ENCODE data around the gene MZF1. TPM values are rescaled to one million over a fixed set of nuclear protein-coding genes. Genes with fewer than 3 reads are reported as not detected.

The MZF1 gene
- total RNA-seq, 2 donors from 2014 or later, result 15.0 to 18.6 TPM

DNA sequence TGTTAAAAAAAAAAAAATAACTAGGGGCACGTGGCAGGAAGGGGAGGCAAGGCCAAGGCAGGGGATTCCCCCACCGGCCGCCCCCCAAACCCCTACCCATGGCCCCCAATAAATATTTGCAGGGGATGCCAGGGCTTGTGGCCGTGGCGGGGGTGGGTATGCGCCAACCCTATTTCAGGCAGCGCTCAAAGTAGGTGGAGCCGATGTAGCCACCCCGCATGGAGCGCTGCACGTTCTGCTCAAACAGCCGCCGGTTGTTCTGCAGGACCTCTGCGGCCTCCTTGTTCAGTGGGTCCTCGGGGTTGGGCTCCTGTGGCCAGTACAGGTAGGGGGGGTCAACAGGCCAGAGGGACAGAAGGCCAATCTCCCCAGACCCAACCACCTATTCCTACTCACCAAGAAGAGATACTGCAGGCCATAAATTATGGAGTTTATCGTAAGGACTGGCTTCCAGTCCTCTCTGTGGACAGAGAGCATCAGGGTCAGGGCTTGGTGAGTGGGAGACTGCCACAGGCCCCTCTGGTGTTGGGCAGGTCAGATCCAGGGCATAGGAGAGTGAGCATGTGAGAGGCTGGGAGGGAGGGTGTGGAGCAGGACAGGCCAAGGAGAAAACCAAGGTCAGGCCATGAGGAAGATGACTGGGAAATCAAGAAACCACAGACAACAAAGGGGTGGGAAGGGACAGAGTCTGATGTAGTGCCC lies 17.1 kb downstream of the MZF1 start:
- H3K9me3 Mint-ChIP-seq, result no peaks in the 10 kb centered on the region
- H3K4me3 Mint-ChIP-seq, result peak overlapping the region; percentile 96 to 99
- H3K36me3 Mint-ChIP-seq (ENCODE audit: insufficient read depth in 2 of 2), result peaks cover 18 to 19% of the 10 kb centered on the region in 2 donors
- no peaks in the 10 kb centered on the region for H3K27me3 Mint-ChIP-seq (ENCODE audit: low read depth)
- no peak for ATAC-seq (replicated peaks in 1 of 2)
- H3K4me1 Mint-ChIP-seq (ENCODE audit: low read depth), result peaks cover 67% of the 10 kb centered on the region
- H3K27ac Mint-ChIP-seq, result peak overlapping the region; percentile 97
- DNase-seq, result no peak

DNA sequence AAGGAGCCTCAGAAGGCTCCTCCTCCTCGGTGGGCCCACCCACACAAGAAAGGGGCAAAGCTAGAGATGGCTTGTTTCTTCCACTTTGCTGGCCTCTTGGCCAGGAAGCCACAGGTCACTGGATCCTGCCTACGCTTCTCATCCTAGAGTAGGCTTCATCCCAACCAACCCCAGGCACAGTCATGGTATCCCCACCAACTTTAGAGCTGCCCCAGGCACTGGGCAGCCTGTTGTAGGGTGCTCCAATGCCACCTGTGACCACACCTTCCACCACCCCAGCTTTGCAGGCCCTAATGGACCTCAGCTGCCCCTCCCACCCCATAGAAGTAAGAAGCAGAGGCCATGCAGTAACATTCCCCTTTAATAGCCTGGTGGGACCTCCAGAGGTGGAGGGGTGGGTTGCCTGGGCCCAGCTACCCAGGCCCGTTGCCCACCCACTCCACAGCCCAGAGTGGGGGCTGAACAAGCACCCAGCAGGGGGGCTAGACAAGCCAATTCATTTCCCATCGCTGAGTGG lies 17.7 kb downstream of the MZF1 start:
- no peak for ATAC-seq (replicated peaks in 1 of 2)
- DNase-seq, result no peak
- peak overlapping the region; percentile 78 for H3K27ac Mint-ChIP-seq
- H3K27me3 Mint-ChIP-seq (ENCODE audit: low read depth), result no peaks in the 10 kb centered on the region
- peak overlapping the region; percentile 96 to 99 for H3K4me3 Mint-ChIP-seq
- peaks cover 60% of the 10 kb centered on the region for H3K4me1 Mint-ChIP-seq (ENCODE audit: low read depth)
- peaks cover 19% of the 10 kb centered on the region in 2 donors for H3K36me3 Mint-ChIP-seq (ENCODE audit: insufficient read depth in 2 of 2)
- no peaks in the 10 kb centered on the region for H3K9me3 Mint-ChIP-seq

DNA sequence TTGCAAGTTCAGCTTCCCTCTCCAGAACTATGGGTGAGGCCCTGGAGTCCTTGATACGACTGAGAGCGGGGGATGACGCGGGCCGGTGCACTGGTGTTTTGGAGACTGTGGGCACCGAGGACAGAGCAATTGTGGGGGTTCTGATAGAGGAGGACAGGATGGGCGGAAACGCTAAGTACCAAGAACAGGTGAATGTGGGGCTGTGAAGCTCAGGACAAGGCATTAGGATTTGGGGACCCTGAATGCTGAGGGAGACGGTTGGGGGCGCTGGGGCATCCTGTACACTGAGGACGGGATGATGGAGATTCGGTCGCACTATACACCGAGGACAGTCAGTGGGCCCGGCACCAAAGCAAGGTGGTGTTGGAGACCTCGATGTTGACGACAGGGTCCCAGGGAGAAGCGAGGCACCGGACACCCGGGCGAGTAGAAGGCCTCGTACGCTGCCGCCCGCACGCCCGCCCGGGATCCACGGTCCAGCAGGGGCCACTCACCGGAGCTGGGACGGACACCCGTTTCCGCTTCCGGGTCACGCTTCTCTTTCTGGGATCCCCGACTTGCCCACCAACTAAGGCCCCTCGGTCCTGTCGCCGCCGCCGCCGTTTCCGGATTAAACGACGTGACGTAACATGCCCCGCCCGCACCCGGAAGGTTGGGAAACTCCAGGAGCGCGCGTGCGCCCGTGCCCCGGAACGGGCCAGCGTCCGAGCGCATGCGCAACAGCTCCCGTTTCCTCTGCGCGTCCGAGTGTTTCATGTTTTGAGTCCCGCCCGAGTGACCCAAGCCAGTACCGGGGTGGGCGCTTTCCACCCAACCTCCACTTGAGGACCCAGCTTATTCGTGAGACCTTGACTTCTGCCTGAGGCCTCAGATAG lies 18.4 kb downstream of the MZF1 start, which contains the start of gene CHMP2A:
Gene CHMP2A, minus strand, starts transcription at position 612 of the 875 bp plus-strand sequence. CDS start 893 bp downstream, outside the sequence.
- Mint-ChIP-seq H3K4me1 (ENCODE audit: low read depth) (peaks cover 53% of the 10 kb centered on the region), H3K27me3 (ENCODE audit: low read depth) (no peaks in the 10 kb centered on the region), H3K4me3 (peak within 1 kb of the TSS; percentile 96 to 99), H3K36me3 (ENCODE audit: insufficient read depth in 2 of 2) (peaks cover 19 to 21% of the 10 kb centered on the region in 2 donors), H3K9me3 (no peaks in the 10 kb centered on the region), H3K27ac (peak within 1 kb of the TSS; percentile 97)
- ATAC-seq (replicated peaks in 1 of 2), result peak; percentile 44 to 50
- peak; percentile 99 for DNase-seq

DNA sequence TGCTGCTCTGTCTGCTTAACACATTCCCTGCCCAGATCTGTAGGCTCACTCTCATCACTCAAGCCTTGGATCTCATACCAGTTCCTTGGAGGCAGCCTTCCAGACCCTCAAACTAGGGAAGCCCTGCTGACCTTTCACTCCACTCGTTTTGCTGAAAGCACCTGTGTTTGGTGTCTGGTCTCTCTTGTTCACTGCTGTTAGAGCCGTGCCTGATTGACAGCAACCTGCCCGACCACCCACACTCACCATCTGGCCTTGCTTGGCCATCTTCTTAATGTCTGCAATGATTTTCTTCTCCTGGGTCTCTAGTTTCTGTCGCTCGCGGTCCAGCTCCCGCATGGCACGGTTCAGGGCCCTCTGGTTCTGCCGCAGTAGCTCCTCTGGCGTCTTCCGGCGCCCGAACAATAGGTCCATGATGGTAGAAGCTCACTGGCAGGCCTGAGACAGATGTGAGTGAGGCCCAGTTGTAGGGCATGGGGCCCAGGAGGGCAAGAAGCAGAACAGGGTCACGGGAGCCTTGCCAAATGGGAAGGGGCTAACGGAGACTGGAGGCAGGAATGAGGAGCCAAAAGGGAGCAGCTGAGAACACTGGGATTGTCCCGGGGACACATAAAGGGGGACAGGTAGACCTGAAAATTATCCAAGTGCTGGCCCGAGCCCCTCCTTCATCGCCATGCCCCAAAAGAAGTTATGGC lies 19.2 kb downstream of the MZF1 start:
- H3K27me3 Mint-ChIP-seq (ENCODE audit: low read depth), result no peaks in the 10 kb centered on the region
- peaks cover 47% of the 10 kb centered on the region for H3K4me1 Mint-ChIP-seq (ENCODE audit: low read depth)
- peak overlapping the region; percentile 97 for H3K27ac Mint-ChIP-seq
- DNase-seq (no peak), ATAC-seq (replicated peaks in 1 of 2) (no peak)
- peak overlapping the region; percentile 96 to 99 for H3K4me3 Mint-ChIP-seq
- no peaks in the 10 kb centered on the region for H3K9me3 Mint-ChIP-seq
- peaks cover 18 to 21% of the 10 kb centered on the region in 2 donors for H3K36me3 Mint-ChIP-seq (ENCODE audit: insufficient read depth in 2 of 2)

DNA sequence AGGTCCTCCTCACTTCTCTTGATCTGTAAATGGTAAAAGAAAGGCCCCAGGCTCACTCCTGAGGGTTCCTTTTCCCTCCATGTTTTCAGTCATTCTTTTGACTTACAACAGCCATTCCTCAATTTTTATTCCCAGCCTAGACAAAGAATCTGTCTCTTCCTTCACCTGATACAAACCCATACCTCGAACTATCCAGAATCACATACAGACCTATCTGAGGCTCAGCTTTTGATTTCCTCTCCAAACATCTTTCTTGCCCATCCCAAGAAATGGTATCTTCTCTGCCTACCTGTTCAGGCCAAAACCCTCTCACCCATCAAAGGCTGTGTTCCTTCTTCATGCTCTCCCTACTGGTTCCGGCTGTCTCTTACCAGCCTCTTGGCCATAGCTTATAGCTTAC lies 20.5 kb downstream of the MZF1 start:
- no peak for DNase-seq
- Mint-ChIP-seq H3K9me3 (no peaks in the 10 kb centered on the region), H3K36me3 (ENCODE audit: insufficient read depth in 2 of 2) (peaks cover 20 to 22% of the 10 kb centered on the region in 2 donors), H3K4me1 (ENCODE audit: low read depth) (peaks cover 52% of the 10 kb centered on the region), H3K27me3 (ENCODE audit: low read depth) (no peaks in the 10 kb centered on the region), H3K4me3 (no peak overlapping the region), H3K27ac (peak overlapping the region; percentile 7)
- no peak for ATAC-seq (replicated peaks in 1 of 2)

DNA sequence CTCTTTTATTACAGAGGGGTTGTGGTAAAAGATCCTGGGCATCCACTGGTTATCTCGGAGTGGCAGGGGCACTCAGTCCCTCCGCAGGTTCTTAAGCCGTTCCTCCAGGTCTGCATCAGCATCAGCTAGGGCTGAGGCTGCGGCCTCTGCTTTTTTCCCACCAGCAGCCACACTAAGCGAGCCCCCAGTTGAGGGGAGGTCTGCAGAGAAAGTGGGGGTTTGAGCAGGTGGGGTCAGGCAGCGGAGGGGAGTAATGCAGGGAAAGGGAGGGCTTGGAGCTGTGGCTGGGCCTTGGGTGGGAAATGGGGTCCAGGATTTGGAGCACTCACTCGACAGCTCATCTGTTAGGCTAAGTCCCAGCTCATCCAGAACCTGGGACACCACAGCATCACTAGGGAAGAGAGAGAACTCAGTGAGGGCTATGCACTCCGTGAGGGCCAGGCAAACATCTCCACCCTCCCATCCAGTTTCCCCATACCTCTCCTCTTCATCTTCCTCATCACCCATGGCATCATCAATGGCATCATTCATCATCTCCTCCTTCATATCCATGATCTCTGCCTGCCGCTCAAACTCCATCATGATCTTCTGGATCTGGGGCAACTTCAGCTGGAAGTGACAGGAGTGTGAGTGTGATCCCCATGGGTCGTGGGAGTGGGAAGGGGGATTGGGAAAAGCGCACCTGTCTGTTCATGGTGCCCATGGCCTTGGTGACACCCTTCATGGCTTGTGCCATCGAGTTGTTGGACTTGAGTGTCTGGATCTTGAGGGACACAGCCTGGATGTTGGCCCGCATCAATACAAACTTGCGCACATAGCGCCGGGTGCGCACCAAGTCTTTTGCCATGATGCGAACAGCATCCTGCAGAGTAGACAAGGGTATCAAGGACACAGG lies 21.3 kb downstream of the MZF1 start:
- Mint-ChIP-seq H3K27ac (no peak overlapping the region), H3K4me3 (no peak overlapping the region), H3K27me3 (ENCODE audit: low read depth) (no peaks in the 10 kb centered on the region), H3K36me3 (ENCODE audit: insufficient read depth in 2 of 2) (peaks cover 20 to 22% of the 10 kb centered on the region in 2 donors), H3K4me1 (ENCODE audit: low read depth) (peaks cover 46% of the 10 kb centered on the region), H3K9me3 (no peaks in the 10 kb centered on the region)
- ATAC-seq (replicated peaks in 1 of 2) (no peak), DNase-seq (no peak)

DNA sequence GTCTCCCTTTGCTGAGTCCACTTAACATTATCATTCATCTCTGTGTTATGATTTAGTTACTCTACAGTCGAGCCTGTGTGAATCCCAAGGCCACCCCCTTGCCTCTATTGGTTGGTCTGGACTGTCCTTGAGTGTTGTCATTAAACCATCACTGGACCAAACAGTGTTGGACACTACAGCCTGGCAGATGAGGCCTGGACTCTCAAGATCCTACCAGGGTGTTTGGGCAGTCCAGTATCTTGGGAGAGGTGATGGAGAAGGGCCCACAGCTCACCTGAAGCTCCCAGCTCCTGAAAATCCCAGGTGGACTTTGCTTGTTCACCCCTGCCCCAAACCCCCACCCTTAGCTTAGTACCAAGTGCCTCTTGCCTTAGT lies 22.0 kb downstream of the MZF1 start:
- ATAC-seq (replicated peaks in 1 of 2) (no peak), DNase-seq (no peak)
- Mint-ChIP-seq H3K4me3 (no peak overlapping the region), H3K9me3 (no peaks in the 10 kb centered on the region), H3K27ac (no peak overlapping the region), H3K27me3 (ENCODE audit: low read depth) (no peaks in the 10 kb centered on the region), H3K36me3 (ENCODE audit: insufficient read depth in 2 of 2) (peaks cover 25 to 27% of the 10 kb centered on the region in 2 donors), H3K4me1 (ENCODE audit: low read depth) (peaks cover 46% of the 10 kb centered on the region)

DNA sequence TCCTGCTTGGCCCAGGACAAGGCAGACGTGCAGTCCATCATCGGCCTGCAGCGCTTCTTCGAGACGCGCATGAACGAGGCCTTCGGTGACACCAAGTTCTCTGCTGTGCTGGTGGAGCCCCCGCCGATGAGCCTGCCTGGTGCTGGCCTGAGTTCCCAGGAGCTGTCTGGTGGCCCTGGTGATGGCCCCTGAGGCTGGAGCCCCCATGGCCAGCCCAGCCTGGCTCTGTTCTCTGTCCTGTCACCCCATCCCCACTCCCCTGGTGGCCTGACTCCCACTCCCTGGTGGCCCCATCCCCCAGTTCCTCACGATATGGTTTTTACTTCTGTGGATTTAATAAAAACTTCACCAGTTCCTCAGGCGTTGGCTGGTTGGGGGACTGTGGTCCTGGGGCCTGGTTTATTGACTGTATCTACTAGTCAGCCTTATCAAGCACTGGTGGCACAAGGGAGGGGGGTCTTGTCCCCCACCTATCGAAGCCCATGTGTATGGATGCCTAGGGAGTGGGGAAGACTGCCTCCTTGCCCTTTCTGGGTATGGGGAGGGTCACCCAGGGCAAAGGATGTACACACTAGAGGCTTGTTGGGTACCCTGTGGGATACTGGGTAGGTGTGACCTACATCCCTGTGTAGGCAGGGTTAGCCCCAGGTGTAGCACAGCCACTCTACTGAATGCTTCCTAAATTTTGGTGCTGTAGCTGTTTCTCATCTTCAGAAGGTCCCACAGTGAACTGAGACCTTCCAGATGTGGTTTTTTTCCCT lies 22.6 kb downstream of the MZF1 start:
- Mint-ChIP-seq H3K27me3 (ENCODE audit: low read depth) (no peaks in the 10 kb centered on the region), H3K4me1 (ENCODE audit: low read depth) (peaks cover 47% of the 10 kb centered on the region), H3K4me3 (no peak overlapping the region), H3K36me3 (ENCODE audit: insufficient read depth in 2 of 2) (peaks cover 29 to 32% of the 10 kb centered on the region in 2 donors), H3K27ac (no peak overlapping the region), H3K9me3 (no peaks in the 10 kb centered on the region)
- no peak for DNase-seq
- no peak for ATAC-seq (replicated peaks in 1 of 2)

DNA sequence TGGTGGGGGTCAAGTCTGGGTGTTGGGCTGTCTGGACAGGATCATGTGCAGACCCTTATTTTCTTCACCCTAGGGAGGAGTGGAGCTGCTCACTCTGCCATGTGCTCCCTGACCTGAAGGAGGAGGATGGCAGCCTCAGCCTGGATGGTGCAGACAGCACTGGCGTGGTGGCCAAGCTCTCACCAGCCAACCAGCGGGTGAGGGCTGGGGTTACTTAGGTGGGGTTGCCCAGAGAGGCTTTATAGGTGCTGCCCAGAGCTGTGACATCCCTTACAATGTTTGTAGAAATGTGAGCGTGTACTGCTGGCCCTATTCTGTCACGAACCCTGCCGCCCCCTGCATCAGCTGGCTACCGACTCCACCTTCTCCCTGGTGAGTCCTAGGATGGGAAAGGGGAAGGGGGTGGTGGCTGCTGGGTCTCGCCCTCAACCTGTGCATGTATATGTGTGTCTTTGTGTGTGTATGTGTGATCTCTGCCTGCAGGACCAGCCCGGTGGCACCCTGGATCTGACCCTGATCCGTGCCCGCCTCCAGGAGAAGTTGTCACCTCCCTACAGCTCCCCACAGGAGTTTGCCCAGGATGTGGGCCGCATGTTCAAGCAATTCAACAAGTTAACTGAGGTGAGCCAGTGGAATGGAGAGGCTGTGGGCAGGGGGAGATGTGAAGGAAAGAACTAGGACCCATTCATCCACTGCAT lies 23.3 kb downstream of the MZF1 start:
- H3K36me3 Mint-ChIP-seq (ENCODE audit: insufficient read depth in 2 of 2), result peaks cover 30 to 36% of the 10 kb centered on the region in 2 donors
- H3K4me3 Mint-ChIP-seq, result no peak overlapping the region
- no peaks in the 10 kb centered on the region for H3K27me3 Mint-ChIP-seq (ENCODE audit: low read depth)
- H3K27ac Mint-ChIP-seq, result no peak overlapping the region
- H3K9me3 Mint-ChIP-seq, result no peaks in the 10 kb centered on the region
- peaks cover 43% of the 10 kb centered on the region for H3K4me1 Mint-ChIP-seq (ENCODE audit: low read depth)
- DNase-seq (no peak), ATAC-seq (replicated peaks in 1 of 2) (no peak)

DNA sequence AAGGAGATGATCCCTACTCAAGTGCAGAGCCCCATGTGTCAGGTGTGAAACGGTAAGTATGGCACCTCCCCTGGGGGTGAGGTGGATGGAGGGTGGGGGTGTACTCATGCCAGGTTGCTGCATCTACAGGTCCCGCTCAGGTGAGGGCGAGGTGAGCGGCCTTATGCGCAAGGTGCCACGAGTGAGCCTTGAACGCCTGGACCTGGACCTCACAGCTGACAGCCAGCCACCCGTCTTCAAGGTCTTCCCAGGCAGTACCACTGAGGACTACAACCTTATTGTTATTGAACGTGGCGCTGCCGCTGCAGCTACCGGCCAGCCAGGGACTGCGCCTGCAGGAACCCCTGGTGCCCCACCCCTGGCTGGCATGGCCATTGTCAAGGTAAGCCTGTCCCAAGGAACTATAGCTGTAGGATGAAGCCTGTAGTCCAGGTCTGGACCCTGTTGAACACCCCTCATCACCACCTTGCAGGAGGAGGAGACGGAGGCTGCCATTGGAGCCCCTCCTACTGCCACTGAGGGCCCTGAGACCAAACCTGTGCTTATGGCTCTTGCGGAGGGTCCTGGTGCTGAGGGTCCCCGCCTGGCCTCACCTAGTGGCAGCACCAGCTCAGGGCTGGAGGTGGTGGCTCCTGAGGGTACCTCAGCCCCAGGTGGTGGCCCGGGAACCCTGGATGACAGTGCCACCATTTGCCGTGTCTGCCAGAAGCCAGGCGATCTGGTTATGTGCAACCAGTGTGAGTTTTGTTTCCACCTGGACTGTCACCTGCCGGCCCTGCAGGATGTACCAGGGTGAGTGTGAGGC lies 24.1 kb downstream of the MZF1 start:
- Mint-ChIP-seq H3K4me1 (ENCODE audit: low read depth) (peaks cover 41% of the 10 kb centered on the region), H3K4me3 (no peak overlapping the region), H3K27me3 (ENCODE audit: low read depth) (no peaks in the 10 kb centered on the region), H3K27ac (no peak overlapping the region), H3K9me3 (no peaks in the 10 kb centered on the region), H3K36me3 (ENCODE audit: insufficient read depth in 2 of 2) (peaks cover 27 to 35% of the 10 kb centered on the region in 2 donors)
- DNase-seq (no peak), ATAC-seq (replicated peaks in 1 of 2) (no peak)

Measured in activated T-cell treated with anti-CD3 and anti-CD28 coated beads, Interleukin-2, amount 50 U/mL, for 72 hours (primary cell).